Heart right ventricle (tissue), 16 donors: ENCODE results near the gene SSH3. TPM values are rescaled to one million over a fixed set of nuclear protein-coding genes. Genes with fewer than 3 reads are reported as not detected.
A peak's percentile ranks its signal among the peaks of the same experiment; 100 is the strongest.

Source experiments
- ATAC-seq, 8 donors: fragments of 200-7000 bp; cut with Tn5 transposase; one replicate each; pipeline ENCODE4 v1.9.1; 2020; ENCODE audit warnings: mild to moderate bottlenecking in 8 of 8, moderate library complexity in 8 of 8, moderate number of reproducible peaks in 1 of 8
- DNase-seq, 2 donors: peaks; one replicate each; pipeline ENCODE4 v3.0.0-alpha.2; 2020
- H3K27ac ChIP-seq, 10 donors: fragments of 200-600 bp; sonication (generic) in 2 of 10; one replicate each; pipeline versions ENCODE4 v1.5.0 to v1.8.0; 2020 to 2022; ENCODE audit warnings: mild to moderate bottlenecking in 3 of 10
- H3K27me3 ChIP-seq, 7 donors: fragments of 200-600 bp; one replicate each; pipeline ENCODE4 v1.8.0; 2021 to 2022; ENCODE audit warnings: mild to moderate bottlenecking in 2 of 7
- H3K36me3 ChIP-seq, 9 donors: fragments of 200-600 bp; sonication (generic) in 1 of 9; one replicate each; pipeline versions ENCODE4 v1.5.0 to v1.8.0; 2020 to 2022; ENCODE audit warnings: mild to moderate bottlenecking in 2 of 9
- H3K4me1 ChIP-seq, 9 donors: fragments of 200-600 bp; sonication (generic) in 1 of 9; one replicate each; pipeline versions ENCODE4 v1.5.0 to v1.8.0; 2020 to 2022; ENCODE audit warnings: mild to moderate bottlenecking in 4 of 9
- H3K4me3 ChIP-seq, 10 donors: fragments of 200-600 bp; sonication (generic) in 2 of 10; one replicate each; pipeline versions ENCODE4 v1.5.0 to v1.8.0; 2020 to 2022; ENCODE audit warnings: mild to moderate bottlenecking in 7 of 10, moderate library complexity in 2 of 10
- H3K9me3 ChIP-seq, 11 donors: fragments of 200-600 bp in 10 of 11; sonication (generic) in 2 of 11; one replicate each; pipeline versions ENCODE4 v1.5.0 to v1.8.0; 2013 to 2022; ENCODE audit warnings: mild to moderate bottlenecking in 2 of 11, control low read depth in 1 of 11, moderate library complexity in 1 of 11
- CTCF ChIP-seq, 9 donors: fragments of 200-600 bp; sonication (generic) in 2 of 9; IDR thresholded peaks; one replicate each; pipeline versions ENCODE4 v1.5.0 to v1.8.0; 2021 to 2022; ENCODE audit warnings: antibody characterized with exemption in 9 of 9, mild to moderate bottlenecking in 5 of 9, moderate library complexity in 1 of 9
- WGBS, 2 donors: extraction: QIAGEN DNeasy Blood & Tissue Kit; methylation state at CpG; one replicate each; pipeline ENCODE4 v1.1.7; 2013; ENCODE audit warnings: inconsistent platforms in 1 of 2; 5-methylcytosine and 5-hydroxymethylcytosine counted together
- intact Hi-C, 10 donors: fragments of 100-400 bp; cut with DNase I; formaldehyde crosslinking; loops; one replicate each; pipeline versions ENCODE4 v1.11.1 to v1.14.2; 2022
- polyA plus RNA-seq, 2 donors: library from polyadenylated mRNA; stranded (reverse); fragments of 200-250 nt; gene quantifications; one replicate each; pipeline ENCODE4 v1.2.3, GENCODE V29; 2013
- total RNA-seq, 10 donors: library from RNA; stranded (reverse); fragmentation: NEBNext Ultra II Directional in 3 of 10; extraction: Animal tissue kit (Norgen Biotek cat#: 25700) in 3 of 10; gene quantifications; one replicate each; pipeline versions ENCODE4 v1.2.1 to v1.2.4, GENCODE V29; 2021 to 2023
- donor health status: Arrhythmogenic right ventricular cardiomyopathy.
- donor health status: ischemic (EF 13 %, LVEDD 7.1; RV severe dilation, severe dysfunction).
- donor health status: healthy with polysubstance abuse.
- donor health status: DM: no; HTN: yes; CAD: no.
- donor health status: DM: no; HTN: no; CAD: no.
- donor health status: ischemic (EF 25% LVEDD 6.9; RV normal size, moderate dysfunction).
- donor health status: ischemic (EF 25% LVEDD 5.7; RV mildly dilated, moderate dysfunction).
- donor health status: healthy.
- donor health status: DM: yes; HTN: yes; CAD: no.
- donor health status: Ischemic cardiomyopathy.
- donor health status: ischemic (EF 35%, LVEDD 5.7; RV mildly dilated, moderate dysfunction).
- donor health status: nonischemic (EF 11% LVEDD 7.7; RV severe dilation, severe dysfunction).
- donor health status: DM: yes; HTN: yes; CAD: no.
- donor health status: PGD.
- donor health status: ischemic (EF 29% LVEDD 5.4; RV normal size, mild dysfunction).
- donor health status: nonischemic (EF 23%, LVEDD 6.1; RV moderate dilation, normal function).

SSH3 gene
- total and polyA plus RNA-seq, 12 donors = 7.8 to 21.2 (median 15.3) TPM

- TF ChIP-seq CTCF (IDR thresholded peaks at IDR 0.05) = no peak
- H3K27me3 ChIP-seq = no peaks in the 10 kb centered on the region
- H3K27ac ChIP-seq = peak overlapping the region; percentile 39 to 98 (median 90)
- peaks cover 57 to 86% (median 82%) of the 10 kb centered on the region in 9 donors for H3K4me1 ChIP-seq
- H3K9me3 ChIP-seq = no peaks in the 10 kb centered on the region
- H3K4me3 ChIP-seq = peak overlapping the region in 9 of 10 donors; percentile 10 to 96 (median 45)
- peaks cover 0 to 40% (median 0%) of the 10 kb centered on the region in 9 donors for H3K36me3 ChIP-seq
- WGBS, 2 donors = 30 to 39% methylated on average over 15 of the region's 15 CpGs
- intact Hi-C loops = loop anchor here in 5 of 10 donors (2.0 to 10.0 kb wide), 5 partner anchors 19 to 115 kb away; partner anchors contain the start of genes SSH3 (in 2 of the 5) and ANKRD13D (in 1 of the 5)
- ATAC-seq = peak in 1 of 8 donors; percentile 6
- peak in 1 of 2 donors; percentile 28 for DNase-seq
Measured at GRCh38 chr11:67269401-67270255, 33.7 kb upstream of the SSH3 start.

GRCh38 chr11:67270256-67271204 is 32.8 kb upstream of the SSH3 start:
- H3K4me3 ChIP-seq = peak overlapping the region in 9 of 10 donors; percentile 10 to 96 (median 45)
- H3K9me3 ChIP-seq = no peaks in the 10 kb centered on the region
- peak; percentile 50 to 74 for DNase-seq
- peaks cover 66 to 93% (median 90%) of the 10 kb centered on the region in 9 donors for H3K4me1 ChIP-seq
- TF ChIP-seq CTCF (IDR thresholded peaks at IDR 0.05) = no peak
- 38 to 47% methylated on average over 28 of the region's 28 CpGs for WGBS, 2 donors
- peak in 4 of 8 donors; percentile 11 to 23 (median 18) for ATAC-seq
- peaks cover 0 to 49% (median 0%) of the 10 kb centered on the region in 9 donors for H3K36me3 ChIP-seq
- intact Hi-C loops = loop anchor here in 1 of 10 donors (5.0 kb wide), 1 partner anchor 112 kb away; no protein-coding TSS in a partner anchor
- H3K27ac ChIP-seq = peak overlapping the region; percentile 39 to 98 (median 90)
- H3K27me3 ChIP-seq = no peaks in the 10 kb centered on the region

- WGBS, 2 donors = 68 to 76% methylated on average over 5 of the region's 5 CpGs
- no peaks in the 10 kb centered on the region for H3K9me3 ChIP-seq
- H3K27me3 ChIP-seq = no peaks in the 10 kb centered on the region
- TF ChIP-seq CTCF (IDR thresholded peaks at IDR 0.05) = no peak
- H3K4me1 ChIP-seq = peaks cover 72 to 93% (median 90%) of the 10 kb centered on the region in 9 donors
- ATAC-seq (no peak), DNase-seq (no peak)
- H3K27ac ChIP-seq = peak overlapping the region in 9 of 10 donors; percentile 20 to 98 (median 91)
- intact Hi-C loops = loop anchor here in 1 of 10 donors (5.0 kb wide), 1 partner anchor 111 kb away; no protein-coding TSS in a partner anchor
- H3K4me3 ChIP-seq = peak overlapping the region in 5 of 10 donors; percentile 44 to 96 (median 77)
- peaks cover 0 to 54% (median 0%) of the 10 kb centered on the region in 9 donors for H3K36me3 ChIP-seq
Measured at GRCh38 chr11:67271205-67271540, 32.2 kb upstream of the SSH3 start.
